Right atrium auricular region (tissue), 2 donors: Measurements from ENCODE around the gene TOR1A. TPM values are rescaled to one million over a fixed set of nuclear protein-coding genes. Genes with fewer than 3 reads are reported as not detected.

Experiments
- DNase-seq: peaks from one replicate; pipeline ENCODE4 v3.0.0-alpha.2; 2019; ENCODE audit warnings: low spot score
- H3K27ac ChIP-seq, 2 donors: fragments of 200-600 bp; sonication (generic); 1 replicate in 1 of 2; 2 replicates in 1 of 2; pipeline ENCODE4 v1.5.1; 2016 to 2019
- H3K27me3 ChIP-seq, 2 donors: fragments of 200-600 bp; sonication (generic); one replicate each; pipeline versions ENCODE4 v1.5.1 to v1.6.0; 2017 to 2019
- H3K36me3 ChIP-seq: fragments of 200-600 bp; sonication (generic); one replicate; pipeline ENCODE4 v1.5.1; 2016
- H3K4me1 ChIP-seq, 2 donors: fragments of 200-600 bp; sonication (generic); one replicate each; pipeline versions ENCODE4 v1.5.1 to v1.6.0; 2017 to 2019
- H3K4me3 ChIP-seq, 2 donors: fragments of 200-600 bp; sonication (generic); 1 replicate in 1 of 2; 2 replicates in 1 of 2; pipeline ENCODE4 v1.5.1; 2017 to 2019; ENCODE audit warnings: mild to moderate bottlenecking in 1 of 2, moderate library complexity in 1 of 2
- H3K9me3 ChIP-seq, 2 donors: fragments of 200-600 bp; sonication (generic); one replicate each; pipeline ENCODE4 v1.5.1; 2019
- CTCF ChIP-seq, 2 donors: fragments of 200-600 bp; sonication (generic); IDR thresholded peaks; one replicate each; pipeline ENCODE4 v1.5.1; 2019; ENCODE audit warnings: antibody characterized with exemption in 2 of 2
- total RNA-seq, 2 donors: library from RNA; depleted of rRNA; stranded (reverse); fragments of >200 nt; gene quantifications; one replicate each; pipeline ENCODE4 v1.1.0, GENCODE V29; 2016

The TOR1A gene
- total RNA-seq, 2 donors from 2014 or later, result 16.1 to 31.9 TPM

- no peak overlapping the region for H3K27ac ChIP-seq
- H3K9me3 ChIP-seq, result no peaks in the 10 kb centered on the region
- no peak for TF ChIP-seq CTCF (IDR thresholded peaks at IDR 0.05)
- no peaks in the 10 kb centered on the region for H3K27me3 ChIP-seq
- peaks cover 16% of the 10 kb centered on the region for H3K36me3 ChIP-seq
- H3K4me1 ChIP-seq, result peaks cover 0 to 8% of the 10 kb centered on the region in 2 donors
- no peak overlapping the region for H3K4me3 ChIP-seq
- no peak for DNase-seq
Observed at GRCh38 chr9:129868023-129868871, 44.3 kb upstream of the TOR1A start.

GRCh38 chr9:129867136-129868022, 43.4 kb upstream of the TOR1A start:
- Histone ChIP-seq H3K27me3 (no peaks in the 10 kb centered on the region), H3K4me3 (no peak overlapping the region), H3K4me1 (peaks cover 0 to 8% of the 10 kb centered on the region in 2 donors), H3K36me3 (peaks cover 16% of the 10 kb centered on the region), H3K27ac (no peak overlapping the region), H3K9me3 (no peaks in the 10 kb centered on the region)
- no peak for DNase-seq
- TF ChIP-seq CTCF (IDR thresholded peaks at IDR 0.05), result no peak

GRCh38 chr9:129866394-129867135, 42.6 kb upstream of the TOR1A start:
- Histone ChIP-seq H3K36me3 (peaks cover 24% of the 10 kb centered on the region), H3K4me3 (no peak overlapping the region), H3K4me1 (peaks cover 0 to 8% of the 10 kb centered on the region in 2 donors), H3K9me3 (no peaks in the 10 kb centered on the region), H3K27ac (no peak overlapping the region), H3K27me3 (no peaks in the 10 kb centered on the region)
- TF ChIP-seq CTCF (IDR thresholded peaks at IDR 0.05), result no peak
- no peak for DNase-seq

- no peak overlapping the region for H3K4me3 ChIP-seq
Observed at GRCh38 chr9:129865668-129866320, 41.9 kb upstream of the TOR1A start.

More at GRCh38 chr9:129865668-129866320, 41.9 kb upstream of the TOR1A start:
- TF ChIP-seq CTCF (IDR thresholded peaks at IDR 0.05), result no peak
- H3K36me3 ChIP-seq, result peaks cover 32% of the 10 kb centered on the region
- no peaks in the 10 kb centered on the region for H3K27me3 ChIP-seq
- no peak for DNase-seq
- no peaks in the 10 kb centered on the region for H3K9me3 ChIP-seq
- no peak overlapping the region for H3K27ac ChIP-seq
- H3K4me1 ChIP-seq, result peaks cover 0 to 8% of the 10 kb centered on the region in 2 donors
